Measurements from ENCODE around the gene TARBP1. TPM values are rescaled to one million over a fixed set of nuclear protein-coding genes. Genes with fewer than 3 reads are reported as not detected.

Gene TARBP1
- total RNA-seq, 1 donor from 2014 or later: 32.4 TPM

DNA sequence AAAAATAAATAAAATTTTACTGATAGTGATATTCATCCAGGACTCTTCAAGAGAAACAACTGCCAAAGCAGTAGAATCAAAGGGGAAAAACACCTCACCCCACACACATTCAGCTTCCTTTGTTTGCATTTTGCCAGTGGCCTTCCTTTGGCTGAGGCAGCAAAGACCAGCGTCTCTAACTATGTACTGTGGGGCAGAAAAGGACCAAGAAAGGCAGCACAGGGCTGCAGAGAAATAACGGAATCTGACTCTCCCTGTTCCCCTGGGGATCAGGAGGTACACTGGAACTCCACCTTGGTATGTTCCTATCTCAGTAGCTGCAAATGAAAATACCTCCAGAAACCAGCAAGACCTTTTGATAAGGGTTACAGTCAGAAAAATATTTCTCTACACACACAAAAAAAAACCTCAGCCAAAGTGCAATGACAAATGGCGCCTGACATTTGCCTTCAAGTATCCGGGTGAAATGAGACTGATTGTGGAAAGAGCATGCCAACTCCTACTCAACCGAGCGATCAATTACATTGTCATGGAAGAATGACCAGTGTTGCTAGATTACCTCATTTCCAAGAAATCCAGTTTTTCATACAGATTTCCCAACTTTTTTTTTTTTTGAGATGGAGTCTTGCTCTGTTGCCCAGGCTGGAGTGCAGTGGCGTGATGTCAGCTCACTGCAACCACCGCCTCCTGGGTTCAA is 50.9 kb downstream of the TARBP1 start:
- no peaks in the 10 kb centered on the region for H3K4me1 Mint-ChIP-seq (ENCODE audit: low read depth, unreplicated experiment)
- no peaks in the 10 kb centered on the region for H3K36me3 Mint-ChIP-seq (ENCODE audit: unreplicated experiment)
- H3K4me3 Mint-ChIP-seq (ENCODE audit: unreplicated experiment): no peak overlapping the region
- peaks cover 2% of the 10 kb centered on the region for H3K27me3 Mint-ChIP-seq (ENCODE audit: unreplicated experiment)
- H3K27ac Mint-ChIP-seq (ENCODE audit: unreplicated experiment): no peak overlapping the region
- H3K9me3 Mint-ChIP-seq (ENCODE audit: unreplicated experiment): no peaks in the 10 kb centered on the region
- TF ChIP-seq CTCF (IDR thresholded peaks at IDR 0.05; ENCODE audit: partially characterized antibody, unreplicated experiment): no peak
- no peak for DNase-seq

- no peak for DNase-seq
- Mint-ChIP-seq H3K27ac (ENCODE audit: unreplicated experiment) (no peak overlapping the region), H3K4me1 (ENCODE audit: low read depth, unreplicated experiment) (no peaks in the 10 kb centered on the region), H3K9me3 (ENCODE audit: unreplicated experiment) (no peaks in the 10 kb centered on the region), H3K36me3 (ENCODE audit: unreplicated experiment) (no peaks in the 10 kb centered on the region), H3K4me3 (ENCODE audit: unreplicated experiment) (no peak overlapping the region), H3K27me3 (ENCODE audit: unreplicated experiment) (no peaks in the 10 kb centered on the region)
- no peak for TF ChIP-seq CTCF (IDR thresholded peaks at IDR 0.05; ENCODE audit: partially characterized antibody, unreplicated experiment)
Measured at GRCh38 chr1:234413990-234414389, 65.0 kb downstream of the TARBP1 start.

- Mint-ChIP-seq H3K27ac (ENCODE audit: unreplicated experiment) (no peak overlapping the region), H3K4me3 (ENCODE audit: unreplicated experiment) (no peak overlapping the region), H3K27me3 (ENCODE audit: unreplicated experiment) (no peaks in the 10 kb centered on the region), H3K36me3 (ENCODE audit: unreplicated experiment) (no peaks in the 10 kb centered on the region), H3K4me1 (ENCODE audit: low read depth, unreplicated experiment) (no peaks in the 10 kb centered on the region), H3K9me3 (ENCODE audit: unreplicated experiment) (no peaks in the 10 kb centered on the region)
- DNase-seq: no peak
- no peak for TF ChIP-seq CTCF (IDR thresholded peaks at IDR 0.05; ENCODE audit: partially characterized antibody, unreplicated experiment)
Measured at GRCh38 chr1:234413485-234413884, 65.5 kb downstream of the TARBP1 start.

DNA sequence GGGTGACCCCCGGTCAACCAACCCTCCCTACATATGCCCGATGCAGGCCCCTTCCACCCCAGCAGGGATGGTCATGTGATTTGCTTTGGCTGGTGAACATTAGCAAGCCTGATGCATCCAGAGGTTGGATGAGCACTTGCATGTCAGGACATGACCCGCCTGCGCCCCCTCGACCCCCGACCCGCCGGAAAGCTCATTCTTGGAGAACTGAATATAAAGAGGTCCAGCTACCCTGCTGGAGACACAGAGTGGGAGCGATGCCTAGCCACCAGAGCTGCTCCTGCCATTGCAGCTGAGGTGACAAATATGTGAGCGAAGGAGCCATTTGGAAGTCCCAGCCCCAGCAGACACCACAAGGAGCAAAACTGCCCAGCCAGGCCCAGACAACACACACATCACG is 66.1 kb downstream of the TARBP1 start:
- H3K9me3 Mint-ChIP-seq (ENCODE audit: unreplicated experiment): no peaks in the 10 kb centered on the region
- no peaks in the 10 kb centered on the region for H3K4me1 Mint-ChIP-seq (ENCODE audit: low read depth, unreplicated experiment)
- TF ChIP-seq CTCF (IDR thresholded peaks at IDR 0.05; ENCODE audit: partially characterized antibody, unreplicated experiment): no peak
- no peaks in the 10 kb centered on the region for H3K27me3 Mint-ChIP-seq (ENCODE audit: unreplicated experiment)
- DNase-seq: no peak
- no peak overlapping the region for H3K27ac Mint-ChIP-seq (ENCODE audit: unreplicated experiment)
- H3K36me3 Mint-ChIP-seq (ENCODE audit: unreplicated experiment): no peaks in the 10 kb centered on the region
- H3K4me3 Mint-ChIP-seq (ENCODE audit: unreplicated experiment): no peak overlapping the region

- no peak for TF ChIP-seq CTCF (IDR thresholded peaks at IDR 0.05; ENCODE audit: partially characterized antibody, unreplicated experiment)
- H3K4me1 Mint-ChIP-seq (ENCODE audit: low read depth, unreplicated experiment): no peaks in the 10 kb centered on the region
- no peaks in the 10 kb centered on the region for H3K36me3 Mint-ChIP-seq (ENCODE audit: unreplicated experiment)
- H3K9me3 Mint-ChIP-seq (ENCODE audit: unreplicated experiment): no peaks in the 10 kb centered on the region
- no peak for DNase-seq
- no peak overlapping the region for H3K4me3 Mint-ChIP-seq (ENCODE audit: unreplicated experiment)
- H3K27ac Mint-ChIP-seq (ENCODE audit: unreplicated experiment): no peak overlapping the region
- H3K27me3 Mint-ChIP-seq (ENCODE audit: unreplicated experiment): no peaks in the 10 kb centered on the region
Measured at GRCh38 chr1:234409328-234409727, 69.7 kb downstream of the TARBP1 start.
